HL-60 (cell line): ENCODE results near the gene RD3L.

Source experiments
- POLR2AphosphoS5 ChIP-seq: IDR thresholded peaks from 2 replicates; pipeline ENCODE4 v1.6.1; 2012; ENCODE audit warnings: low read depth
- TF ChIP-seq, protein P1 (sequence below): IDR thresholded peaks from one replicate; pipeline ENCODE4 v1.5.1; 2011; ENCODE audit warnings: low read length, control low read depth, inconsistent platforms; ENCODE audit not compliant: insufficient read depth
- TF ChIP-seq, protein P2 (sequence below): IDR thresholded peaks from 2 replicates; pipeline ENCODE4 v1.6.1; 2012; ENCODE audit warnings: low read depth; ENCODE audit not compliant: insufficient replicate concordance

DNA sequence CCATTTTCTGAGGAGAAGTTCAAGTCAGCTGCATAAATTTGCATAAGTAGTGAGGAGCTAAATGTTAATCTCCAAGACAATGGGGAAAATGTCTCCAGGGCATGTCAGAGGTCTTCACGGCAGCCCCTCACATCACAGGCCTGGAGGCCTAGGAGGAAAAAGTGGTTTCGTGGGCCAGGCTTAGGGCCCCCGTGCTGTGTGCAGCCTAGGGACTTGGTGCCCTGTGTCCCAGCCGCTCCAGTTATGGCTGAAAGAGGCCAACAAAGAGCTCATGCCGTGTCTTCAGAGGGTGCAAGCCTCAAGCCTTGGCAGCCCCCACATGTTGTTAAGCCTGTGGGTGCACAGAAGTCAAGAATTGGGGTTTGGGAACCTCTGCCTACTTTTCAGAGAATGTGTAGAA, 41.9 kb upstream of the RD3L start:
- TF ChIP-seq, protein P1, sequence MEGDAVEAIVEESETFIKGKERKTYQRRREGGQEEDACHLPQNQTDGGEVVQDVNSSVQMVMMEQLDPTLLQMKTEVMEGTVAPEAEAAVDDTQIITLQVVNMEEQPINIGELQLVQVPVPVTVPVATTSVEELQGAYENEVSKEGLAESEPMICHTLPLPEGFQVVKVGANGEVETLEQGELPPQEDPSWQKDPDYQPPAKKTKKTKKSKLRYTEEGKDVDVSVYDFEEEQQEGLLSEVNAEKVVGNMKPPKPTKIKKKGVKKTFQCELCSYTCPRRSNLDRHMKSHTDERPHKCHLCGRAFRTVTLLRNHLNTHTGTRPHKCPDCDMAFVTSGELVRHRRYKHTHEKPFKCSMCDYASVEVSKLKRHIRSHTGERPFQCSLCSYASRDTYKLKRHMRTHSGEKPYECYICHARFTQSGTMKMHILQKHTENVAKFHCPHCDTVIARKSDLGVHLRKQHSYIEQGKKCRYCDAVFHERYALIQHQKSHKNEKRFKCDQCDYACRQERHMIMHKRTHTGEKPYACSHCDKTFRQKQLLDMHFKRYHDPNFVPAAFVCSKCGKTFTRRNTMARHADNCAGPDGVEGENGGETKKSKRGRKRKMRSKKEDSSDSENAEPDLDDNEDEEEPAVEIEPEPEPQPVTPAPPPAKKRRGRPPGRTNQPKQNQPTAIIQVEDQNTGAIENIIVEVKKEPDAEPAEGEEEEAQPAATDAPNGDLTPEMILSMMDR, result no peak
- TF ChIP-seq POLR2AphosphoS5, result no peak
- TF ChIP-seq, protein P2, sequence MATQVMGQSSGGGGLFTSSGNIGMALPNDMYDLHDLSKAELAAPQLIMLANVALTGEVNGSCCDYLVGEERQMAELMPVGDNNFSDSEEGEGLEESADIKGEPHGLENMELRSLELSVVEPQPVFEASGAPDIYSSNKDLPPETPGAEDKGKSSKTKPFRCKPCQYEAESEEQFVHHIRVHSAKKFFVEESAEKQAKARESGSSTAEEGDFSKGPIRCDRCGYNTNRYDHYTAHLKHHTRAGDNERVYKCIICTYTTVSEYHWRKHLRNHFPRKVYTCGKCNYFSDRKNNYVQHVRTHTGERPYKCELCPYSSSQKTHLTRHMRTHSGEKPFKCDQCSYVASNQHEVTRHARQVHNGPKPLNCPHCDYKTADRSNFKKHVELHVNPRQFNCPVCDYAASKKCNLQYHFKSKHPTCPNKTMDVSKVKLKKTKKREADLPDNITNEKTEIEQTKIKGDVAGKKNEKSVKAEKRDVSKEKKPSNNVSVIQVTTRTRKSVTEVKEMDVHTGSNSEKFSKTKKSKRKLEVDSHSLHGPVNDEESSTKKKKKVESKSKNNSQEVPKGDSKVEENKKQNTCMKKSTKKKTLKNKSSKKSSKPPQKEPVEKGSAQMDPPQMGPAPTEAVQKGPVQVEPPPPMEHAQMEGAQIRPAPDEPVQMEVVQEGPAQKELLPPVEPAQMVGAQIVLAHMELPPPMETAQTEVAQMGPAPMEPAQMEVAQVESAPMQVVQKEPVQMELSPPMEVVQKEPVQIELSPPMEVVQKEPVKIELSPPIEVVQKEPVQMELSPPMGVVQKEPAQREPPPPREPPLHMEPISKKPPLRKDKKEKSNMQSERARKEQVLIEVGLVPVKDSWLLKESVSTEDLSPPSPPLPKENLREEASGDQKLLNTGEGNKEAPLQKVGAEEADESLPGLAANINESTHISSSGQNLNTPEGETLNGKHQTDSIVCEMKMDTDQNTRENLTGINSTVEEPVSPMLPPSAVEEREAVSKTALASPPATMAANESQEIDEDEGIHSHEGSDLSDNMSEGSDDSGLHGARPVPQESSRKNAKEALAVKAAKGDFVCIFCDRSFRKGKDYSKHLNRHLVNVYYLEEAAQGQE, result no peak
